ENCODE results near the gene STAT3.

DNA sequence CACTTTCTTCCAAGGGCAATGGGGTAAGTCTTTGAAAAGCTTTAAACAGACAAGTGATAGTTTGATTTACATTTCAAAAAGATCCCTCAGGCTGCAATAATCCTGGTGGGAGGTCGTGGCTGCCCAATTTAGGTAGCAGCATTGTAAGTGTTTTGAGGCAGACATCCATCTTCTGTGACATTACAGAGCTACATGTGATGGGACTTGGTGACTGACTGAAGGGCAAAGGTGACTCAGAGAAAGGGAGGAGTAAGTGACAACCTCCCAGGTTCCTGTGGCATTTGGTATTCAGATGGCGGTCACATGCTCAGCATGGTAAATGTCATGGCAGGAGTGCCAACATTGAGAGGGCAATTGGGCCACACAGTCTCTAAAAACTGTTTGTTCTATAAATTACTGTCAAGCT, 26.5 kb downstream of the STAT3 start:
- TF ChIP-seq, protein P1, sequence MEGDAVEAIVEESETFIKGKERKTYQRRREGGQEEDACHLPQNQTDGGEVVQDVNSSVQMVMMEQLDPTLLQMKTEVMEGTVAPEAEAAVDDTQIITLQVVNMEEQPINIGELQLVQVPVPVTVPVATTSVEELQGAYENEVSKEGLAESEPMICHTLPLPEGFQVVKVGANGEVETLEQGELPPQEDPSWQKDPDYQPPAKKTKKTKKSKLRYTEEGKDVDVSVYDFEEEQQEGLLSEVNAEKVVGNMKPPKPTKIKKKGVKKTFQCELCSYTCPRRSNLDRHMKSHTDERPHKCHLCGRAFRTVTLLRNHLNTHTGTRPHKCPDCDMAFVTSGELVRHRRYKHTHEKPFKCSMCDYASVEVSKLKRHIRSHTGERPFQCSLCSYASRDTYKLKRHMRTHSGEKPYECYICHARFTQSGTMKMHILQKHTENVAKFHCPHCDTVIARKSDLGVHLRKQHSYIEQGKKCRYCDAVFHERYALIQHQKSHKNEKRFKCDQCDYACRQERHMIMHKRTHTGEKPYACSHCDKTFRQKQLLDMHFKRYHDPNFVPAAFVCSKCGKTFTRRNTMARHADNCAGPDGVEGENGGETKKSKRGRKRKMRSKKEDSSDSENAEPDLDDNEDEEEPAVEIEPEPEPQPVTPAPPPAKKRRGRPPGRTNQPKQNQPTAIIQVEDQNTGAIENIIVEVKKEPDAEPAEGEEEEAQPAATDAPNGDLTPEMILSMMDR (IDR thresholded peaks at IDR 0.05; ENCODE audit: low read depth, low read length) = no peak
- no peak for TF ChIP-seq POLR2A (IDR thresholded peaks at IDR 0.05; ENCODE audit: extremely low read depth, insufficient read length)
- TF ChIP-seq, protein P2, sequence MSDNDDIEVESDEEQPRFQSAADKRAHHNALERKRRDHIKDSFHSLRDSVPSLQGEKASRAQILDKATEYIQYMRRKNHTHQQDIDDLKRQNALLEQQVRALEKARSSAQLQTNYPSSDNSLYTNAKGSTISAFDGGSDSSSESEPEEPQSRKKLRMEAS (IDR thresholded peaks at IDR 0.05; ENCODE audit: low read depth, low read length) = no peak
